Psoas muscle (tissue), 8 donors: Measurements from ENCODE around the gene LRRC53. TPM values are rescaled to one million over a fixed set of nuclear protein-coding genes. Genes with fewer than 3 reads are reported as not detected.

ENCODE experiments used
- ATAC-seq, 4 donors: fragments of 200-7000 bp; cut with Tn5 transposase; one replicate each; pipeline ENCODE4 v1.9.1; 2020; ENCODE audit warnings: moderate library complexity in 3 of 4, mild to moderate bottlenecking in 2 of 4
- DNase-seq, 2 donors: peaks; one replicate each; pipeline ENCODE4 v3.0.0-alpha.2; 2020
- H3K27ac ChIP-seq: fragments of 200-600 bp; one replicate; pipeline ENCODE4 v1.8.0; 2022
- H3K27me3 ChIP-seq, 3 donors: fragments of 200-600 bp in 1 of 3; one replicate each; pipeline versions ENCODE4 v1.6.1 to v1.8.0; 2013 to 2022; ENCODE audit warnings: low read length in 2 of 3, mild to moderate bottlenecking in 2 of 3, moderate library complexity in 1 of 3; ENCODE audit not compliant: insufficient read depth in 3 of 3
- H3K36me3 ChIP-seq, 2 donors: fragments of 200-600 bp in 1 of 2; one replicate each; pipeline versions ENCODE4 v1.6.1 to v1.8.0; 2013 to 2022; ENCODE audit warnings: low read depth in 1 of 2, mild to moderate bottlenecking in 1 of 2, moderate library complexity in 1 of 2; ENCODE audit not compliant: insufficient read depth in 1 of 2
- H3K4me1 ChIP-seq: fragments of 200-600 bp; one replicate; pipeline ENCODE4 v1.8.0; 2022
- H3K4me3 ChIP-seq: fragments of 200-600 bp; one replicate; pipeline ENCODE4 v1.8.0; 2022; ENCODE audit warnings: mild to moderate bottlenecking
- H3K9me3 ChIP-seq: fragments of 200-600 bp; one replicate; pipeline ENCODE4 v1.8.0; 2022
- CTCF ChIP-seq: fragments of 200-600 bp; IDR thresholded peaks from one replicate; pipeline ENCODE4 v1.8.0; 2022; ENCODE audit warnings: antibody characterized with exemption
- WGBS, 3 donors: extraction: QIAGEN DNeasy Blood & Tissue Kit; methylation state at CpG; one replicate each; pipeline versions ENCODE4 v1.1.6 to v1.1.7; 2013; 5-methylcytosine and 5-hydroxymethylcytosine counted together
- intact Hi-C, 2 donors: fragments of 100-400 bp; cut with DNase I; formaldehyde crosslinking; loops; one replicate each; pipeline versions ENCODE4 v1.11.0 to v1.14.2; 2022
- polyA plus RNA-seq, 3 donors: library from polyadenylated mRNA; stranded (reverse); fragments of 200-250 nt; gene quantifications; one replicate each; pipeline ENCODE4 v1.2.3, GENCODE V29; 2013
- total RNA-seq, 4 donors: library from RNA; stranded (reverse); fragmentation: NEBNext Ultra II Directional in 2 of 4; extraction: Animal tissue kit (Norgen Biotek cat#: 25700) in 2 of 4; gene quantifications; one replicate each; pipeline versions ENCODE4 v1.2.1 to v1.2.4, GENCODE V29; 2021 to 2023
- donor health status: healthy with polysubstance abuse.
- donor health status: DM: no; HTN: no; CAD: no; lungs with moderate emphysema.
- donor health status: Bipolar disorder and iron deficiency.
- donor health status: healthy.
- donor health status: DM: yes; HTN: yes; CAD: no.
- donor health status: DM: no; HTN: no; CAD: no.
- donor health status: DM: no; HTN: no; CAD: no.
- donor health status: DM: yes; HTN: yes; CAD: no.

LRRC53 gene
- total and polyA plus RNA-seq, 7 donors: not detected

GRCh38 chr1:74465193-74465681 lies 47.2 kb downstream of the LRRC53 start:
- H3K4me1 ChIP-seq: no peaks in the 10 kb centered on the region
- no peak for ATAC-seq
- no peak overlapping the region for H3K27ac ChIP-seq
- H3K9me3 ChIP-seq: no peaks in the 10 kb centered on the region
- intact Hi-C loops: no loop called here
- TF ChIP-seq CTCF: no peak
- H3K4me3 ChIP-seq: no peak overlapping the region
- H3K27me3 ChIP-seq: no peaks in the 10 kb centered on the region
- WGBS, 3 donors: 95 to 96% (median 96%) methylated on average over 23 to 24 of the region's 24 CpGs
- DNase-seq: peak in 1 of 2 donors; percentile 41
- H3K36me3 ChIP-seq: no peaks in the 10 kb centered on the region

GRCh38 chr1:74464037-74464436 lies 48.4 kb downstream of the LRRC53 start:
- ATAC-seq: peak in 2 of 4 donors; percentile 40 to 67
- DNase-seq: no peak
- H3K27me3 ChIP-seq: no peaks in the 10 kb centered on the region
- H3K27ac ChIP-seq: no peak overlapping the region
- intact Hi-C loops: no loop called here
- no peak for TF ChIP-seq CTCF
- 80 to 86% (median 81%) methylated on average over 6 of the region's 6 CpGs for WGBS, 3 donors
- H3K4me3 ChIP-seq: no peak overlapping the region
- H3K36me3 ChIP-seq: no peaks in the 10 kb centered on the region
- no peaks in the 10 kb centered on the region for H3K9me3 ChIP-seq
- no peaks in the 10 kb centered on the region for H3K4me1 ChIP-seq

GRCh38 chr1:74463333-74463988 lies 49.0 kb downstream of the LRRC53 start:
- intact Hi-C loops: no loop called here
- Histone ChIP-seq H3K36me3 (no peaks in the 10 kb centered on the region), H3K9me3 (no peaks in the 10 kb centered on the region), H3K4me1 (no peaks in the 10 kb centered on the region), H3K4me3 (no peak overlapping the region), H3K27me3 (no peaks in the 10 kb centered on the region), H3K27ac (no peak overlapping the region)
- DNase-seq: no peak
- TF ChIP-seq CTCF: no peak
- ATAC-seq: peak in 3 of 4 donors; percentile 26 to 69 (median 42)
- WGBS, 3 donors: 60 to 68% (median 65%) methylated on average over 9 of the region's 9 CpGs

- no peak for ATAC-seq
- intact Hi-C loops: no loop called here
- no peak for TF ChIP-seq CTCF
- Histone ChIP-seq H3K4me3 (no peak overlapping the region), H3K36me3 (no peaks in the 10 kb centered on the region), H3K9me3 (no peaks in the 10 kb centered on the region), H3K27ac (no peak overlapping the region), H3K4me1 (no peaks in the 10 kb centered on the region), H3K27me3 (no peaks in the 10 kb centered on the region)
- no peak for DNase-seq
- 83 to 85% (median 83%) methylated on average over 2 of the region's 2 CpGs for WGBS, 3 donors
These were observed 55.2 kb downstream of the LRRC53 start for GRCh38 chr1:74457253-74457652.

GRCh38 chr1:74455390-74455789 lies 57.0 kb downstream of the LRRC53 start:
- no peak for TF ChIP-seq CTCF
- H3K9me3 ChIP-seq: no peaks in the 10 kb centered on the region
- no peaks in the 10 kb centered on the region for H3K36me3 ChIP-seq
- H3K4me1 ChIP-seq: no peaks in the 10 kb centered on the region
- intact Hi-C loops: no loop called here
- H3K27me3 ChIP-seq: no peaks in the 10 kb centered on the region
- H3K4me3 ChIP-seq: no peak overlapping the region
- DNase-seq: no peak
- no peak overlapping the region for H3K27ac ChIP-seq
- no peak for ATAC-seq
